ENCODE results near the gene PLEKHB2. TPM values are rescaled to one million over a fixed set of nuclear protein-coding genes. Genes with fewer than 3 reads are reported as not detected.

PLEKHB2 gene
- polyA plus RNA-seq, 1 experiment: 71.3 TPM

- DNase-seq (ENCODE audit: low read depth): no peak
- peaks cover 10% of the 10 kb centered on the region for H3K36me3 ChIP-seq (ENCODE audit: control insufficient read depth, insufficient read depth, low read length)
- ChIA-PET CTCF (interaction anchor here (1.3 to 1.8 kb wide), 3 partner anchors 12 to 21 kb away, joined by 4 to 5 read pairs (median 4); no protein-coding TSS in a partner anchor), POLR2A (no interaction called here)
- H3K27me3 ChIP-seq (ENCODE audit: control insufficient read depth, insufficient read depth, low read length): no peaks in the 10 kb centered on the region
- H3K4me3 ChIP-seq (ENCODE audit: low read depth, low read length): no peak overlapping the region
- TF ChIP-seq CTCF (IDR thresholded peaks at IDR 0.05; ENCODE audit: insufficient read depth, low read depth, low read length): no peak
Measured at GRCh38 chr2:131132729-131133128, 27.6 kb downstream of the PLEKHB2 start.

- no peak for DNase-seq (ENCODE audit: low read depth)
- Histone ChIP-seq H3K4me3 (ENCODE audit: low read depth, low read length) (no peak overlapping the region), H3K36me3 (ENCODE audit: control insufficient read depth, insufficient read depth, low read length) (peaks cover 12% of the 10 kb centered on the region), H3K27me3 (ENCODE audit: control insufficient read depth, insufficient read depth, low read length) (no peaks in the 10 kb centered on the region)
- TF ChIP-seq CTCF (IDR thresholded peaks at IDR 0.05; ENCODE audit: insufficient read depth, low read depth, low read length): no peak
- CTCF ChIA-PET: no interaction called here
- POLR2A ChIA-PET: no interaction called here
Measured at GRCh38 chr2:131140581-131140980, 35.4 kb downstream of the PLEKHB2 start.

GRCh38 chr2:131142849-131143248 lies 37.7 kb downstream of the PLEKHB2 start:
- H3K4me3 ChIP-seq (ENCODE audit: low read depth, low read length): no peak overlapping the region
- TF ChIP-seq CTCF (IDR thresholded peaks at IDR 0.05; ENCODE audit: insufficient read depth, low read depth, low read length): no peak
- DNase-seq (ENCODE audit: low read depth): no peak
- no peaks in the 10 kb centered on the region for H3K27me3 ChIP-seq (ENCODE audit: control insufficient read depth, insufficient read depth, low read length)
- CTCF ChIA-PET: interaction anchor here (2.3 kb wide), 1 partner anchor 11 kb away, joined by 10 read pairs; no protein-coding TSS in a partner anchor
- POLR2A ChIA-PET: no interaction called here
- H3K36me3 ChIP-seq (ENCODE audit: control insufficient read depth, insufficient read depth, low read length): peaks cover 16% of the 10 kb centered on the region

- H3K27me3 ChIP-seq (ENCODE audit: control insufficient read depth, insufficient read depth, low read length): no peaks in the 10 kb centered on the region
- no peak for TF ChIP-seq CTCF (IDR thresholded peaks at IDR 0.05; ENCODE audit: insufficient read depth, low read depth, low read length)
- DNase-seq (ENCODE audit: low read depth): no peak
- ChIA-PET CTCF (interaction anchor here (1.6 to 2.3 kb wide), 2 partner anchors 10 to 12 kb away, joined by 4 to 10 read pairs; no protein-coding TSS in a partner anchor), POLR2A (no interaction called here)
- H3K36me3 ChIP-seq (ENCODE audit: control insufficient read depth, insufficient read depth, low read length): peaks cover 17% of the 10 kb centered on the region
- H3K4me3 ChIP-seq (ENCODE audit: low read depth, low read length): no peak overlapping the region
Measured at GRCh38 chr2:131143803-131144202, 38.7 kb downstream of the PLEKHB2 start.

- ChIA-PET POLR2A (no interaction called here), CTCF (interaction anchor here (1.6 to 2.3 kb wide), 2 partner anchors 9 to 13 kb away, joined by 4 to 10 read pairs; no protein-coding TSS in a partner anchor)
- no peak for DNase-seq (ENCODE audit: low read depth)
- no peak for TF ChIP-seq CTCF (IDR thresholded peaks at IDR 0.05; ENCODE audit: insufficient read depth, low read depth, low read length)
- Histone ChIP-seq H3K4me3 (ENCODE audit: low read depth, low read length) (no peak overlapping the region), H3K36me3 (ENCODE audit: control insufficient read depth, insufficient read depth, low read length) (peaks cover 16% of the 10 kb centered on the region), H3K27me3 (ENCODE audit: control insufficient read depth, insufficient read depth, low read length) (no peaks in the 10 kb centered on the region)
Measured at GRCh38 chr2:131145040-131145439, 39.9 kb downstream of the PLEKHB2 start.
